Activated CD4-positive, alpha-beta T cell treated with anti-CD3 and anti-CD28 coated beads, Interleukin-2, amount 50 U/mL, for 16 hours (primary cell): Measurements from ENCODE around the gene EIF4A3.

ENCODE experiments used
- DNase-seq: peaks from one replicate; pipeline ENCODE4 v3.0.0-alpha.2; 2020

The EIF4A3 gene

GRCh38 chr17:80147035-80147822 lies at the start of gene EIF4A3:
Gene EIF4A3, minus strand, starts transcription at chr17:80147128. Its CDS starts 167 bp downstream, at chr17:80146961.
- peak; percentile 99 for DNase-seq

GRCh38 chr17:80196652-80197051 lies 49.7 kb upstream of the EIF4A3 start:
- DNase-seq = no peak

GRCh38 chr17:80195671-80196529 lies 49.0 kb upstream of the EIF4A3 start:
- DNase-seq = peak; percentile 41

DNA sequence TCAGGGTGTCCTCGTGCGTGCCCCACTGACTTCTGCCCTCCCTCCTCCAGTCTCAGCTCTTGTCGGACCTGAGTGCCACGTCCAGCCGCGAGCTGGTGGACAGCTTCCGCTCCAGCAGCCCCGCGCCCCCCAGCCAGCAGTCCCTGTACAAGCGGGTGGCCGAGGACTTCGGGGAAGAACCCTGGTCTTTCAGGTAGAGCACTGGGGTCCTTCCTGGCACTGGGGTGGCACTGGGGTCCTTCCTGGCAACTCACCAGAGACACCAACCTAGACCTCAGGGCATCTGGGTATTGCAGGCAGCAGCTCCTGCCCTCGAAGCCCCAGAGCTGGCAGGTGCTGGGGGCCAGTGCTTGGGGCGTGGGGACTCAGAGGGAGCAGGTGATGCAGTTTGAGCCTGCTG lies 48.2 kb upstream of the EIF4A3 start:
- DNase-seq = no peak

GRCh38 chr17:80191865-80192661 lies 45.1 kb upstream of the EIF4A3 start:
- DNase-seq = no peak

DNA sequence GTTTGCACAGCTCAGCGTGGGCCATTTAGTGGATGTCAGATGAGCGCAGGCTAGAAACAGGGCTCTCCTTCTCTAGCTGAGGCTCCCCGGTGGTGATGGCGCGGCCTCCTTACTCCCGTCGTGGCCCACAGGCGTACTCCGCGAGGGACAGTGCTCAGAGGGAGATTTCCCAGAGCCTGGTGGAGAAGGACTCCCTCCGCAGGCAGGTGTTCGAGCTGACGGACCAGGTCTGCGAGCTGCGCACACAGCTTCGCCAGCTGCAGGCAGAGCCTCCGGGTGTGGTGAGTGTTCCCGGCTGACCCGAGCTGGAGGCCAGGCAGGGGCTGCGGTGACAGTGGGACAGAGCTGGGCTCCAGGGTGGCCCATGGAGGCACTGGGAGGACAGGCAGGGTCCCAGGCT lies 44.3 kb upstream of the EIF4A3 start:
- no peak for DNase-seq

DNA sequence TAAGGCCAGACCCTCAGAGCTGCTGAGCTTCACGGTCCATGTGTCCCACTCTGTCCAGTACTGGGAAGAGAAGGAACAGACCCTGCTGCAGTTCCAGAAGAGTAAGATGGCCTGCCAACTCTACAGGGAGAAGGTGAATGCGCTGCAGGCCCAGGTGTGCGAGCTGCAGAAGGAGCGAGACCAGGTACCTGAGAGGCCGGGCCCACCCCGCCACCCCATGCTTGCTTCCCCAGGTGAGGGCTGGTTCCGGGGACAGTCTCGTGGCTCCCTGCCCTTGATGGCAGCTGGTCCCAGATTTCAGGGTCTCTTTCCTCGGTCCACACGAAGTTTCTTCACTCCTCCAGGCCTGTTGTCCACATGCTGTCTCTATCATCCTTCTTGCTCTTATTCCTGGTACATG lies 43.8 kb upstream of the EIF4A3 start:
- no peak for DNase-seq

GRCh38 chr17:80189611-80190010 lies 42.7 kb upstream of the EIF4A3 start:
- no peak for DNase-seq

GRCh38 chr17:80187515-80187941 lies 40.6 kb upstream of the EIF4A3 start:
- no peak for DNase-seq

GRCh38 chr17:80187090-80187489 lies 40.2 kb upstream of the EIF4A3 start:
- DNase-seq = no peak

DNA sequence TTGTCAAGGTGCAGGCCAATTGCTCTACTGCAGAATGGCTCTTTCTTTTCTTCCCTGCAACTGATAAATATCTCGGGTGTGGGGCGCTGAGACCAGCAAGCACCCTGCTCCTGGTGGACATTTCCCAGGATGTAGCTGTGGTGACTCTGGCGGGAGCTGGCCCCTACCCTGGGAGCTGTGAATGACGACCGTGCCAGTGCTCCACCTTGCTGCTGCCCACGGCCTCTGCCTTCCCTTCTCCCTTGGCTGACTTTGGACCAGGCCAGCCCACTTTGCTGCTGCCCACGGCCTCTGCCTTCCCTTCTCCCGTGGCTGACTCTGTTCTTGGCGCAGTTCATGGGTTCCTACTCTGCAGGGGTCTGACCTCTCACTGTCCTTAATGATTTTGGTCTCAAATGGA lies 39.0 kb upstream of the EIF4A3 start:
- DNase-seq = no peak

- no peak for DNase-seq
Measured at GRCh38 chr17:80184423-80184714, 37.4 kb upstream of the EIF4A3 start.

GRCh38 chr17:80183581-80184422 lies 36.9 kb upstream of the EIF4A3 start:
- no peak for DNase-seq

DNA sequence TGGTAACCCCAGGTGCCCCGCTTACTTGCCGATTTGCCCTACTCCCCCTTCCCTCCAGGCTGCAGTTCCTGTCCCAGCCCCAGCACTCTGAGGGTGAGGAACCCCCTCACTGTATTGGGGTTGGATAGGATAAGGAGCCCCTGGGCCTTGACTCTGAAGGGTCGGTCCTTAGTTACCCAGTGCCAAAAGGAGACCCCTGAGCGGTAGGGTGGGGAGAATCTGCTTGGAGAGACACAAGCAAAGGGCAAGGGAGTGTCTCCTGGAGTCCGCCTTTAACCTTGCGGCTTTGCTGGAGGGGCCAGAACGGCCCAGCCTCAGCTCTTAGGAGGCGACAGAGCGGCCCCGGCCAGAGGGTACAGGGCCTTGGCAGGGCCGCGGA lies 35.9 kb upstream of the EIF4A3 start:
- no peak for DNase-seq

DNA sequence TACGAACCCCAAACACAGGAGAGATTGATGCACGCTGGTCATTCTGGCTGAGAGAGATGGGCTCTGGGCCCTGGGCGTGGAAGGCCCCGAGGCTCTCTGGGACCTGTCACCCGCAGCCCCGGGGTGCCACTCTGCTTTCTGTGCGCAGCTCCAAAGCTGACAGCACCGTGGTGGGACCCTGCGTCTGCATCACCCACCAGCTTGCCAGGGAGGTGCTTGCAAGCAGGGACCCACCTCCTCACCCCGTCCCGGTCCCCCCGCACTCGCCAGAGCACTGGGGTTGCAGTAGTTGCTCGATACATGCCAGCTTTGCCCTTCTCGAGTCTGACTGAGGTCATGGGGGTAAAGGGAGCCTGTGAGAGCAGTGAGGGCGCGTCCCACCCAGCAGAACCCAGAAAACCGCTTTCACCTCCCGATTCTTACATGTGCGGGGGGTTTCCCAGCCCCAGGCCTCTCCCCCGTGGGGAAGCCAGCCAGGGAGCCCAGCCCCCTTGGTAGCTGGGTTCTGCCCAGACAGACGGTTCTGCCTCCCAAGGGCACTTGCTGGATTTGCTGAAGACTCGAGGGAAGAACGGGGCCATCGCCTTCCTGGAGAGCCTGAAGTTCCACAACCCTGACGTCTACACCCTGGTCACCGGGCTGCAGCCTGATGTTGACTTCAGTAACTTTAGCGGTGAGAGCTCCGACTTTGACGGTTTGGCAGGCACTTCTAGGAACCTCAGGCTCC lies 35.4 kb upstream of the EIF4A3 start:
- DNase-seq = no peak

DNA sequence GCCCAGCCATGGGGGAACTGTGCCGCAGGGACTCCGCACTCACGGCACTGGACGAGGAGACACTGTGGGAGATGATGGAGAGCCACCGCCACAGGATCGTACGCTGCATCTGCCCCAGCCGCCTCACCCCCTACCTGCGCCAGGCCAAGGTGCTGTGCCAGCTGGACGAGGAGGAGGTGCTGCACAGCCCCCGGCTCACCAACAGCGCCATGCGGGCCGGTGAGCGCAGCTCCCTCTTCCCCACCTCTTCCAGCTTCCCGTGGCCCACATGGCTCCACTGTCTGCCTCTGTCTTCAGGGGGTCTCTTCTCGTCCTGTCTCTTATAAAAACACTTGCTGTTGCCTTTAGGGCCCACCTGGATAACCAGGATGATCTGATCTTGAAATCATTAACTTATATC lies 34.5 kb upstream of the EIF4A3 start:
- no peak for DNase-seq

DNA sequence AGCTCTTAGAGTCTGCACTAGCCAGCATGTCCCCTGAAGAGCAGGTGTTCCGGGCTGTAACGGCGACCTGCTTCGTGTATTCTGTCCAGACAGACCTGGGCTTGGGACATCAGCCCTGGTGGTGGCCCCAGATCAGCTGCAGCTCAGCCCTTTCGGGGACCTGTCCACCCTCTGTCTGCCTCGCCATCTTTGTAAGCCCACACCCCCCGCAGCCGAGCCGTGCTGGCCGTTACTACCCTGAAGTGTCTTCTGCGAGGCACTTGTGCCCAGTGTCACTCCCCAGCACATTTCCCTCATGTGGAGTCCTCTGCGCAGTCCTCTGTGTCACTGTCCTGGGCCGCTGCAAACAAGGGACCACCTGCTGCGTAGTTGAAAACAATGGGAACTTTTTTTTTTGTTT lies 33.3 kb upstream of the EIF4A3 start:
- no peak for DNase-seq

GRCh38 chr17:80177986-80178595 lies 31.2 kb upstream of the EIF4A3 start:
- DNase-seq = no peak

DNA sequence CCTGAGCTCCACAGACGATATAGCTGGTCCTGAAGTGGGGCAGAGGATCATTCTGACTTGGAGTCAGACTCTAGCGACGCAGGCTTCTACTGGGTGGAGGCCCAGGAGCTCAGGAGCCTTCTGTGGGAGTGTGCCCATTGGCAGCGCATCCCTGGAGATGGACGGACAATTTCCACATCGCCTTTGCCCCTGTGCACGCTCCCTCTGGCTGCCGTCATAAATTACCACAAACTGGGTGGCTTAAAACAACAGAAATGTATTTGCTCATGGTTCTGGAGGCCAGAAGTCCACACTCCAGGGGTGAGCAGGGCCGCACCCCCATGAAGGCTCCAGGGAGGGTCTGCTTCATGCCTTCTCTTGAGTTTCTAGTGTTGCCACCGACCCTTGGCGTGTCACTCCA lies 29.8 kb upstream of the EIF4A3 start:
- DNase-seq = no peak

GRCh38 chr17:80173916-80174315 lies 27.0 kb upstream of the EIF4A3 start:
- no peak for DNase-seq

DNA sequence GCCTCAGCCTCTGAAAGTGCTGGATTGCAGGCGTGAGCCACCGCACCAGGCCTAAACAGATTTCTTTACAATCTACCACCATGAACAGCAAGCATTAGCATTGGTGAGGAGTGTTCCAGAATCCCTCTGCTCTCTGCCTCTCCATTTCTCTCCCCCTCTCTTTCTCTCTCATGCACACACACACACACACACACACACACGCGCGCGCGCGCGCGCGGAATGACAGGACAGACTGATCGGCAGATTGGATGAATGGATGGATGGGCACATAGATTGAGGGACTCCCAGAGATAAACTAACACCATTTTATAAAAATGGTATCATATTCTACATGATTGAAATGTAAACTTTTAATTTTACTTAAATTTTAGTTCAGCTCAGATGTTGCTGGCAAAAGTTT lies 26.2 kb upstream of the EIF4A3 start:
- DNase-seq = no peak
